HG03575 (cell line): Measurements from ENCODE around the gene ADTRP.

ENCODE experiments used
- ATAC-seq: cut with Tn5 transposase; IDR thresholded peaks from one replicate; pipeline ENCODE4 v1.9.1; 2021; ENCODE audit not compliant: unreplicated experiment, insufficient number of reproducible peaks, low FRiP score; ENCODE audit errors: extremely low read depth

Gene ADTRP

DNA sequence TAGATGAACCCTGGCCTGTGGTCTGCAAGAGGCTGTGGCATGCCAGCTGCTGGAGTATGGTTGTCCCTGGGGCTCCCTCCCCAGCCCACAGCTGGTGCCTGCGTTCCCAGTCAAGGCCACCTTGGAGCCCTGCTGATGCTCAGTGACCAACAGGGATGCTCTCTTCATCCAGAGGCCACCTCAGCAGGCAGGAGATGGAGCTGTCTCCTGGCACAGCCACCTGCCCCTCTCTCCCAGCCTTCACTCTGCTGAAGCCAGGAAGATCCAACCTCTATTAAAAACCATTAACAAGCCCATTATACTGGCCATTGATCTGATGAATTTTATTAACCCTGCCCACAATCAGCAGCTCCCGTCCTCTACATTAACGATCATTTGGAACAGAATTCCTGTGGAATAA, 40.4 kb downstream of the ADTRP start:
- ATAC-seq = no peak

GRCh38 chr6:11736601-11737000, 42.0 kb downstream of the ADTRP start:
- no peak for ATAC-seq

DNA sequence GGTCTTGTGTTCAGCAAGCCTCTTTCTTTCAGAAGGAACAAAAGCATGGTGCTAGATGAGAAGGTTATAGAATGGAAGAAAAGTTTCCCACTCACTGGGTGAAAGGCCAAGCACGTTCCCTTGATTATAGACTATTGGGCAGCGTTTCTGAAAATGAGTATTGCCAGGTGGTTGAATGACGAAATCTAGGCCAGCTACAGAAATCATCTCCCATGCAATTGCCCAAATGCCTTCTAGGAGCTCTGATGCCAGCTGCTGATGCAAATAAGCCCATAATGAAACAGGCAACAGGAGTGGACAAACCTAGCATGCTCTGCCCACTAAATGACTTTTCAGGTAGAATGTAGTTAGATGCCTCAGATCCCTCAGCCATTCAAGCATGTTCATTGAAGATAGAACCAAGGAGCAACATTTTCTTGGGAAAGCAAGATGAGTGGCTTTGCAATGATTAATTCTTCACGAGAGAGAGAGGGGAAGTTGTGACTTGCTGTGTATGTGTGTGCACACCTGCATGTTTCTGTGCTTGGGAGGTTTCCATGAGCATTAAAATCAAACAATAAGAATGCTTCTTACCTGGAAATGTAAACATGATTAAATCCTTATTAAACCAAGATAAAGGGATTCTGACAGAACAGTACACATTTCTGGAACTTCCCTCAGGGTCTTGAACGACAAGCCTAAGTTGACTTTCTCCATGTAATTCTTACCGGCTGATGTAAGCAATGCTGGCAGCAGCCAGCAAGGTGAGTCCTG, 43.6 kb downstream of the ADTRP start:
- no peak for ATAC-seq

DNA sequence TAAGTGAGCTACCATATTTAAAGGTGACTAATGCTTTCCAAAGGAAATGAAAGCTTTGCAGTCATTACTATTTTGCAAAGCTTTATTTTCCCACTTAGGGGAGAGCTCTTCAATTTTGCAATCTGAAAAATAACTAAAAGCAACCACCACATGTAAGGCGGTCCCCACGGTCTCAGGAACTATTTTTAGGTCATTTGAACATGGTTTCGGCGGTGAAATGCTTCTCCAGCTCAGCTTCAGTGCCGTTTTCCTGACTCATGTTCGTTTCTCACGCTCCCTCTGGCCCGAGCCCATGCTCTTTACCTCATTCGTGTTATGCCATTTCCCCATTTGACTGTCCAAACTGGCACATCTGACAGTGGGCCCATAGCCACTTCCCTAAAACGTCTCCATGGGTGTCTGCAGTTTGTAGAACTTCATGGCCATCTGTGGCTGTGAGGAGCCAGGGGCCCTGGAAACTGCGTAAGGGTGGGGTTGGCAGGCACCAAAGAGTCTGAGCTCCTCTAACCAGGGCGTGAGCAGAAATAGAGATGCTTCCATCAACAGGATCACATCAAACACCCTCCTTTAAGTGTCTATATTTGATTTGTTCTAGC, 46.5 kb downstream of the ADTRP start:
- ATAC-seq = peak; percentile 31

- no peak for ATAC-seq
These were observed 47.2 kb downstream of the ADTRP start for GRCh38 chr6:11731423-11731822.

GRCh38 chr6:11730641-11731040, 48.0 kb downstream of the ADTRP start:
- peak; percentile 33 for ATAC-seq

- ATAC-seq = no peak
These were observed 49.5 kb downstream of the ADTRP start for GRCh38 chr6:11729076-11729475.

GRCh38 chr6:11727998-11728961, 50.3 kb downstream of the ADTRP start:
- no peak for ATAC-seq

GRCh38 chr6:11727346-11727997, 51.1 kb downstream of the ADTRP start:
- no peak for ATAC-seq

GRCh38 chr6:11724286-11724685, 54.3 kb downstream of the ADTRP start:
- ATAC-seq = no peak

DNA sequence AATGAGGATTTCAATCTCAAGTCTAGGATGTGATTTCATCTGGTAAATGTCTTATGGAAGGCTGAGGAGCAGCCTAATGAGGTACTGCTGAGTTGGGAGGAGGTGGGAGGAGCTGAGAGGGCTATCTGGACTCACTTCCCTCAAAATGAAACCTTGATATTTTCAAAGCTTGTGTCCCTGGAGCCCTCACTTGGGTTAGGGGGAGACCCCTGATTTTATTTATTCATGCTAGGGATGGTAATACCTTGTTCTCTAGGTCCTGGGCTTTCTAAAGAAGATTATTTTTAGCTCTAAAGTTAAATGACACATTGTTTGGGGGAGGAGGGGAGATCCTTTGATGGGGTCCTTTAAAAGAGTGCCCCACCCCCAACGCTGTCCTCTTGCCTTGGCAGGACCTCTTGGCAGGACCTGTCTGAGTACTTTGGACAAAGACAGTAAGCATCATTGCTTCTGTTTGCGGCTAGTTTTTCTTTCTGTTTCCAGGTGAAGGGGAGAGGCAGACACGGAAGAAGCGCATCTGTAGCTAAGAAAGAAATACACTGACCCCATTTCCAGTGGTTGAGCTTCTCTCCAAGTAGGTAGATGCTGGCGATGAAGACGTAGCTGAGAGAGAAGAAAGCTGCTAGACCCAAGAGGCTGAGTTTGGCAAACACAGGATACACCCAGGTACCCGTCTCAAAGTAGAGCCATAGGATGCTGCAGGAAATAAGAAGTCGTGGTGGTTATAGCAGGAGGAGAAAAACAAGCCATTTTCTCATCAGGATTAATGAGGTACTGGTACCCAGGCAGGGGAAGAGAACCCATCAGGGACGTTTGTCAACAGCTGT, 55.6 kb downstream of the ADTRP start:
- no peak for ATAC-seq

GRCh38 chr6:11722220-11722619, 56.4 kb downstream of the ADTRP start:
- no peak for ATAC-seq

DNA sequence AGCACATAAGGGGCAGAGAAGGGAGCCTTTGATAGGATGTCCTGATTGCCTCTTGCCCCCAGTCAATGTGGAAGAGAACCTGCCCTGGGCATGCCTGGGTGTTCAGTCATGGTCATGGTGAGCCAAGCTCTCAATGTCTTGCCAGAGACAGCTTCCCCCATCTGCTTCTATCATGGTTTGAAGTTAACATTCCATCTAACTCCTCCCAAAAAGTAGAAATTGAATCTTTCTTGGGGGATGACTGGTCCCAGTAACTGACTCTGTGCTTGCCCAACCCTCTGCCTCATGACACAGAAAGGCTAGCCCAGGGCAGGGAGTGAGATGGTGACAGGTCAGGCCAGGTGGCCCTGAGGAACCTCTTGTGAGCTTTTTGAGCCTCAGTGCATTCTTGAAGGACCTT, 60.1 kb downstream of the ADTRP start:
- ATAC-seq = no peak

GRCh38 chr6:11718031-11718430, 60.6 kb downstream of the ADTRP start:
- no peak for ATAC-seq

GRCh38 chr6:11714798-11715285, 63.8 kb downstream of the ADTRP start:
- no peak for ATAC-seq

DNA sequence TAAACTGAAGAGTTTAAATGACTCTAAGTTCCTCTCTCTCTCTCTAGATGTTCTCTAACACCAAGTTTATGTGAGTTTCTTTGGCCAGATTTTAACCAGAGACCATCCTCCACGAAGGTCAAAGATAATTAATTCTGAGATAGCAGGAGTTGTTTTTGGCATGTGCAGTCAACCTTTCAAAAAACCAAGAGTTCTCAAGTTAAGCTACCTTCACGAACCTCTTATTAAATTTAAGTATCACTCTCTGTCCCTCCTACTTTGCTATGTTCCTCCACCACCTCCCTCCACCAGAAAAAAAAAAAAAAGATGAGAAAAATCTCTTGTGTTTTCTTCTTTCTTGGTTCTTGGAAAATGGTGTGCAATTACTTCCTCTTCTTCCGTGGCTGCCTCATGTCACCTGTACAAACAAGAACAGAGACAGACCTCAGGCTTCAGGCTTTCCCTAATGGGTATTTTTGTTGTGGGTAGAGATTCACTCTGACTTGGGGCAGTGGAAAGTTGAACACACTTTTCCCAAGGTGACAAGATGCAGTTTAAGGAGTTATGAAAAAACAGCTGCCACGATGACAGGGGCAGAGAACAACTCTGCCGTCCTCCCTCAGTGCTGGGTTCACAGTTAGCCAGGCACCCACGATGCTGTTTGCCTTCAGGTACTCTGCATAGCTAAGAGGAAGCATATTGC, 64.3 kb downstream of the ADTRP start:
- no peak for ATAC-seq

GRCh38 chr6:11712760-11713159, 65.8 kb downstream of the ADTRP start:
- no peak for ATAC-seq
